ENCODE results near the gene EYA2.

DNA sequence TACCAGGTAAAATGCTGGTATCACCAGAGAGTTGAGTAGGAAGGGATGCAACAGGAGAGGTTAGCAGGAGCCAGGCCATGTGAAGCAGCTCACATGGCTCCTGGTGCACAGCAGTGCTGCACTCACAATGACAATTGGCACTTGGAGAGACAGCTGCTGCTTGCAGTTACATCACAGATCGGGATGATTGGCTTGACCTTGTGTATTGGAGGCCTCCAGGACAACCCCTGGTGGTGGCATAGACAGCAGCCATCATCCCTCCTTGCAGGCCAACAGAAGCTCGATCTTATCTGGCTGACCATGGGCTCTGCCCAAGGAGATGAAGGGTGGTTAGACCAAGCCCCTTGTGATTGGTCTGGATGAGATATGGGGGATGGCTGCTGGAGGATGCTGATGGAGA is 73.0 kb downstream of the EYA2 start:
- TF ChIP-seq POLR2A (IDR thresholded peaks at IDR 0.05; ENCODE audit: low read depth, low read length) (no peak), EZH2 (IDR thresholded peaks at IDR 0.05; ENCODE audit: borderline replicate concordance, low read depth, low read length, severe bottlenecking) (no peak), CTCF (IDR thresholded peaks at IDR 0.05; ENCODE audit: extremely low read depth in 1 of 2, insufficient read depth in 1 of 2, low read depth in 1 of 2, low read length in 2 of 2) (no peak)

All from endothelial cell of umbilical vein (primary cell).